Left lung (tissue), 10 donors: ENCODE measurements around the gene MRPS35. TPM values are rescaled to one million over a fixed set of nuclear protein-coding genes. Genes with fewer than 3 reads are reported as not detected.

Experiments used
- ATAC-seq: fragments of 200-7000 bp; cut with Tn5 transposase; one replicate; pipeline ENCODE4 v1.9.1; 2020; ENCODE audit warnings: moderate library complexity
- DNase-seq, 4 donors: peaks; one replicate each; pipeline ENCODE4 v3.0.0-alpha.2; 2013 to 2020
- H3K27ac ChIP-seq, 2 donors: fragments of 200-600 bp; sonication (generic) in 1 of 2; one replicate each; pipeline versions ENCODE4 v1.5.0 to v1.8.0; 2020 to 2021
- H3K27me3 ChIP-seq, 2 donors: fragments of 200-600 bp; sonication (generic) in 1 of 2; one replicate each; pipeline versions ENCODE4 v1.5.0 to v1.8.0; 2020 to 2021
- H3K36me3 ChIP-seq, 2 donors: fragments of 200-600 bp; sonication (generic) in 1 of 2; one replicate each; pipeline versions ENCODE4 v1.5.0 to v1.8.0; 2020 to 2021
- H3K4me1 ChIP-seq, 2 donors: fragments of 200-600 bp; one replicate each; pipeline ENCODE4 v1.8.0; 2021
- H3K4me3 ChIP-seq, 2 donors: fragments of 200-600 bp; sonication (generic) in 1 of 2; one replicate each; pipeline versions ENCODE4 v1.5.0 to v1.8.0; 2020 to 2021; ENCODE audit warnings: mild to moderate bottlenecking in 1 of 2
- H3K9me3 ChIP-seq, 2 donors: fragments of 200-600 bp; sonication (generic) in 1 of 2; one replicate each; pipeline versions ENCODE4 v1.5.0 to v1.8.0; 2020 to 2021
- intact Hi-C, 2 donors: fragments of 100-400 bp; cut with DNase I; formaldehyde crosslinking; loops; one replicate each; pipeline versions ENCODE4 v1.11.2 to v1.14.2; 2022
- polyA plus RNA-seq, 6 donors: library from polyadenylated mRNA; unstranded; fragments of 120-200 nt; gene quantifications; one replicate each; pipeline ENCODE4 v1.2.1, GENCODE V29; 2013; ENCODE audit not compliant: insufficient read length in 6 of 6
- total RNA-seq, 2 donors: library from RNA; stranded (reverse); fragmentation: NEBNext Ultra II Directional; extraction: Animal tissue kit (Norgen Biotek cat#: 25700); gene quantifications; one replicate each; pipeline ENCODE4 v1.2.1, GENCODE V29; 2021
- TF ChIP-seq, protein P1 (sequence below), 2 donors: fragments of 200-600 bp; sonication (generic) in 1 of 2; IDR thresholded peaks; one replicate each; pipeline versions ENCODE4 v1.5.0 to v1.8.0; 2021; ENCODE audit warnings: antibody characterized with exemption in 2 of 2
- donor health status: DM: no; HTN: yes; CAD: no.
- donor health status: DM: no; HTN: no; CAD: no.

The MRPS35 gene
- total and polyA plus RNA-seq, 8 donors, result 31.9 to 56.6 (median 50.7) TPM

DNA sequence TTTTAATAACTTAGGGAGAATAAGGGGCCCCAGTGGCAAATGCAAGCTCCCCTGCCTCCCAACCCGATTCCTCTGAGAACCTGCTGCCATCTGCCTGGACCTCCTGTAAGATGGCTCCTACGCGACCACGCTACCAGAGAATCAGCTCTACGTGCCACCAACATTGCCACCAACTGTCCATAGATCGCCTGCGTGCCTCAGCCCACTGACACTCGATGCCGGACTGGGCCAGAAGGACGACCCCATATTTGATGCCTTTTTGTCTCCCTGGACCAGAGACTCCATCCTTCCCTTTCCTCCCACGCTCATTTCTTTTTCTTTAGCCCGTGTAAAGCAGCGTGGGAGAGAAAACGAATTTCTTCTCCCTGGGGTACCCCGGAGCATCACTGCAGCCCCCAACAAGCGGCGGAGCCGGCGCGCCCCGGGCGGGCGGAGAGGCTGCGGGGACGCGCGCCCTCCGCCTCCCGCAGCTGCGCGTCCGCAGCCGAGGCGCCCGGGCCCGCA lies 68.8 kb downstream of the MRPS35 start:
- peak overlapping the region; percentile 70 to 81 for H3K4me3 ChIP-seq
- H3K9me3 ChIP-seq, result no peaks in the 10 kb centered on the region
- peaks cover 13 to 29% of the 10 kb centered on the region in 2 donors for H3K4me1 ChIP-seq
- H3K36me3 ChIP-seq, result no peaks in the 10 kb centered on the region
- H3K27ac ChIP-seq, result peak overlapping the region; percentile 84 to 86
- H3K27me3 ChIP-seq, result no peaks in the 10 kb centered on the region
- ATAC-seq (no peak), DNase-seq (peak in 2 of 4 donors; percentile 21 to 25)
- TF ChIP-seq, protein P1, sequence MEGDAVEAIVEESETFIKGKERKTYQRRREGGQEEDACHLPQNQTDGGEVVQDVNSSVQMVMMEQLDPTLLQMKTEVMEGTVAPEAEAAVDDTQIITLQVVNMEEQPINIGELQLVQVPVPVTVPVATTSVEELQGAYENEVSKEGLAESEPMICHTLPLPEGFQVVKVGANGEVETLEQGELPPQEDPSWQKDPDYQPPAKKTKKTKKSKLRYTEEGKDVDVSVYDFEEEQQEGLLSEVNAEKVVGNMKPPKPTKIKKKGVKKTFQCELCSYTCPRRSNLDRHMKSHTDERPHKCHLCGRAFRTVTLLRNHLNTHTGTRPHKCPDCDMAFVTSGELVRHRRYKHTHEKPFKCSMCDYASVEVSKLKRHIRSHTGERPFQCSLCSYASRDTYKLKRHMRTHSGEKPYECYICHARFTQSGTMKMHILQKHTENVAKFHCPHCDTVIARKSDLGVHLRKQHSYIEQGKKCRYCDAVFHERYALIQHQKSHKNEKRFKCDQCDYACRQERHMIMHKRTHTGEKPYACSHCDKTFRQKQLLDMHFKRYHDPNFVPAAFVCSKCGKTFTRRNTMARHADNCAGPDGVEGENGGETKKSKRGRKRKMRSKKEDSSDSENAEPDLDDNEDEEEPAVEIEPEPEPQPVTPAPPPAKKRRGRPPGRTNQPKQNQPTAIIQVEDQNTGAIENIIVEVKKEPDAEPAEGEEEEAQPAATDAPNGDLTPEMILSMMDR (IDR thresholded peaks at IDR 0.05), result no peak
- intact Hi-C loops, result no loop called here

DNA sequence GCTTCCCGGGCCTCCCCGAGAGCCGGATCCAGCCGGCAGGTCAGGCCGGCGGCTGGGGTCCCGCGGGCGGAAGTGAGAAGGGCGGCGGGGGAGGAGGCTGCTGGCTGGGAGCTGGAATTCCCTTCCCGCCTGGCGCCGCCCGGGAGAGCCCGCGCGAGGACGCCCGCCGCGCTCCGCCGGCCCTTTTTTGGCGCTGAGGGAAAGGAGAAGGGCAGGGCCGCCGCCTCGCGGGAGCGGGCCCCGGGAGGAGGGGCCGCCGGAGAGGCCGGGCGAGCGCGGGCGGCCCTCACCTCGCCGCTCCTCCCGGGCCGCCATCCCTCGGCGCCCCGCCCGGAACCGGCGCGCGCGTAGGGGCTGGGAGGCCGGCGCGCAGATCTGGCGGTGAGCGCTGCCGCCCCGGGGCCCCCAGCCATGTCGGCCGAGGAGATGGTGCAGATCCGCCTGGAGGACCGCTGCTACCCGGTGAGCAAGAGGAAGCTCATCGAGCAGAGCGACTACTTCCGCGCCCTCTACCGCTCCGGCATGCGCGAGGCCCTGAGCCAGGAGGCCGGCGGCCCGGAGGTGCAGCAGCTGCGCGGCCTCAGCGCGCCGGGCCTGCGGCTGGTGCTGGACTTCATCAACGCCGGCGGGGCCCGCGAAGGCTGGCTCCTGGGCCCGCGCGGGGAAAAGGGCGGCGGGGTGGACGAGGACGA lies 69.4 kb downstream of the MRPS35 start, which contains the start of the genes KLHL42 and MANSC4:
TSS of gene KLHL42 (plus strand) at position 314 of the 692 bp plus-strand sequence. CDS start at position 412, 98 bp downstream.
TSS of gene MANSC4 (minus strand) at position 317 of the 692 bp plus-strand sequence. CDS start 8,960 bp downstream, outside the sequence.
- DNase-seq (peak; percentile 71 to 94 (median 78)), ATAC-seq (peak; percentile 90)
- intact Hi-C loops, result no loop called here
- Histone ChIP-seq H3K9me3 (no peaks in the 10 kb centered on the region), H3K4me3 (peak within 1 kb of the TSS; percentile 70 to 81), H3K27me3 (no peaks in the 10 kb centered on the region), H3K27ac (peak within 1 kb of the TSS; percentile 84 to 86), H3K4me1 (peaks cover 13 to 35% of the 10 kb centered on the region in 2 donors), H3K36me3 (no peaks in the 10 kb centered on the region)
- TF ChIP-seq, protein P1 (IDR thresholded peaks at IDR 0.05), result no peak

DNA sequence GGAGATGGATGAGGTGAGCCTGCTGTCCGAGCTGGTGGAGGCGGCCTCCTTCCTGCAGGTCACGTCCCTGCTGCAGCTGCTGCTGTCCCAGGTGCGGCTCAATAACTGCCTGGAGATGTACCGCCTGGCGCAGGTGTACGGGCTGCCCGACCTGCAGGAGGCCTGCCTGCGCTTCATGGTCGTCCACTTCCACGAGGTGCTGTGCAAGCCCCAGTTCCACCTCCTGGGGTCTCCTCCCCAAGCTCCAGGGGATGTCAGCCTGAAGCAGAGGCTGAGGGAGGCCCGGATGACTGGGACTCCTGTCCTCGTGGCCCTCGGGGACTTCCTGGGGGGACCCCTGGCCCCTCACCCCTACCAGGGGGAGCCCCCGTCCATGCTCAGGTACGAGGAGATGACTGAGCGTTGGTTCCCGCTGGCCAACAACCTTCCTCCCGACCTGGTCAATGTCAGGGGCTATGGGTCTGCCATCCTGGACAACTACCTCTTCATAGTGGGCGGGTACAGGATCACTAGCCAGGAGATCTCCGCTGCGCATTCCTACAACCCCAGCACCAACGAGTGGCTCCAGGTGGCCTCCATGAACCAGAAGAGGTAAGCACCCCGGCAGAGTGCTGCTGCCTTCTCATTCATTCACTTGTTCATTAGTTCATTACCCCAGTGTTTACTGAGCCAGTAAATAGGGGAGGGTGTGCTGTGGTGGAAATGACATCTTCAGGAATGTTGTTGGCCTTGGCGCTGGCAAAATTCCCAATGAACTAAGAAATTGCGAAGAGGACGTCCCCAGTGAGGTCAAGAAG lies 70.2 kb downstream of the MRPS35 start:
- DNase-seq (peak in 1 of 4 donors; percentile 53), ATAC-seq (peak; percentile 59)
- no peaks in the 10 kb centered on the region for H3K27me3 ChIP-seq
- intact Hi-C loops, result no loop called here
- TF ChIP-seq, protein P1 (IDR thresholded peaks at IDR 0.05), result no peak
- H3K4me3 ChIP-seq, result peak overlapping the region; percentile 70 to 81
- H3K9me3 ChIP-seq, result no peaks in the 10 kb centered on the region
- H3K4me1 ChIP-seq, result peaks cover 13 to 42% of the 10 kb centered on the region in 2 donors
- peak overlapping the region; percentile 84 to 86 for H3K27ac ChIP-seq
- H3K36me3 ChIP-seq, result no peaks in the 10 kb centered on the region

DNA sequence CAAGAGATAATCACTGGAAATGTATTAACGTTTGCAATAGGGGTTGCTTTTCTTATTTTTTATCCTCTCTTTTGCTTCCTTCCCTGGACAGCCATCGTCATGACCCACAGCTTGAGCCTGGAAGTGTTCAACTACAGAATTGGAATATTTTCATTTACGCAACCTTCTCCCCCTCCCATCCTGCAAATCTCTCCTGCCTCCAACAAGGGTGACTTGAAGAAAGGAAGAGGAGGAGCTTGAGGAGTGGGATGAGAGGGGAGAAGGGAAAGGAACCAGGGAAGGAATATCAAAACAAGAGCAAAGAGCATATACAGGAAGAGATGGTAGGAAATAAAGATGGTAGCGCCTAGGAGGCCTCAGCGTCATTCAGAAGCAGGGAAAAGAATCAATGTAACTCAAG lies 71.0 kb downstream of the MRPS35 start:
- ATAC-seq (no peak), DNase-seq (peak in 2 of 4 donors; percentile 32 to 77)
- intact Hi-C loops, result no loop called here
- no peaks in the 10 kb centered on the region for H3K9me3 ChIP-seq
- H3K27me3 ChIP-seq, result no peaks in the 10 kb centered on the region
- TF ChIP-seq, protein P1 (IDR thresholded peaks at IDR 0.05), result no peak
- H3K27ac ChIP-seq, result peak overlapping the region in 1 of 2 donors; percentile 84
- H3K4me3 ChIP-seq, result peak overlapping the region; percentile 70 to 81
- H3K4me1 ChIP-seq, result peaks cover 13 to 51% of the 10 kb centered on the region in 2 donors
- H3K36me3 ChIP-seq, result no peaks in the 10 kb centered on the region
